Liver (tissue), 9 donors: ENCODE results near the gene DHRSX. TPM values are rescaled to one million over a fixed set of nuclear protein-coding genes. Genes with fewer than 3 reads are reported as not detected.
"Not testable (repeated sequence)": the region's sequence is repeated elsewhere in the genome, so short reads cannot be mapped to it uniquely, and the experiment has no call there.

Experiments used
- DNase-seq: peaks from one replicate; pipeline ENCODE4 v3.0.0-alpha.2; 2017; ENCODE audit warnings: low spot score
- H3K27ac ChIP-seq, 2 donors: one replicate each; pipeline ENCODE4 v1.7.0; 2013; ENCODE audit warnings: inconsistent platforms in 2 of 2, low read length in 2 of 2, control low read depth in 1 of 2, low read depth in 1 of 2, mild to moderate bottlenecking in 1 of 2
- H3K27me3 ChIP-seq, 4 donors: one replicate each; pipeline versions ENCODE4 v1.6.1 to v1.7.0; 2013; ENCODE audit warnings: low read length in 3 of 4, inconsistent platforms in 1 of 4, mild to moderate bottlenecking in 1 of 4, moderate library complexity in 1 of 4; ENCODE audit not compliant: control insufficient read depth in 4 of 4, insufficient read depth in 4 of 4
- H3K36me3 ChIP-seq, 4 donors: one replicate each; pipeline versions ENCODE4 v1.6.1 to v1.7.0; 2013; ENCODE audit warnings: low read length in 3 of 4, mild to moderate bottlenecking in 3 of 4, low read depth in 1 of 4, moderate library complexity in 1 of 4; ENCODE audit not compliant: control insufficient read depth in 4 of 4, insufficient read depth in 3 of 4
- H3K4me1 ChIP-seq, 4 donors: one replicate each; pipeline versions ENCODE4 v1.6.1 to v1.7.0; 2013; ENCODE audit warnings: low read length in 3 of 4, mild to moderate bottlenecking in 3 of 4, moderate library complexity in 1 of 4; ENCODE audit not compliant: control insufficient read depth in 4 of 4, insufficient read depth in 4 of 4
- H3K4me3 ChIP-seq, 3 donors: one replicate each; pipeline versions ENCODE4 v1.6.1 to v1.7.0; 2013; ENCODE audit warnings: low read length in 3 of 3, control low read depth in 1 of 3, low read depth in 1 of 3, mild to moderate bottlenecking in 1 of 3
- H3K9ac ChIP-seq, 2 donors: one replicate each; pipeline ENCODE4 v1.7.0; 2013; ENCODE audit warnings: low read length in 2 of 2, mild to moderate bottlenecking in 2 of 2, moderate library complexity in 2 of 2, control low read depth in 1 of 2, low read depth in 1 of 2
- H3K9me3 ChIP-seq, 4 donors: one replicate each; pipeline versions ENCODE4 v1.6.1 to v1.7.0; 2013; ENCODE audit warnings: low read length in 3 of 4; ENCODE audit not compliant: control insufficient read depth in 4 of 4
- FOXA1 ChIP-seq: IDR thresholded peaks from 2 replicates; pipeline ENCODE4 v1.6.1; 2016; ENCODE audit warnings: antibody characterized with exemption
- FOXA2 ChIP-seq: IDR thresholded peaks from 2 replicates; pipeline ENCODE4 v1.6.1; 2016; ENCODE audit warnings: antibody characterized with exemption
- GABPA ChIP-seq, 2 donors: IDR thresholded peaks in 1 of 2; conservative IDR thresholded peaks in 1 of 2; 2 replicates each; pipeline ENCODE4 v1.6.1; 2016; ENCODE audit warnings: antibody characterized with exemption in 2 of 2, mild to moderate bottlenecking in 1 of 2, moderate library complexity in 1 of 2
- HNF4A ChIP-seq, 2 donors: conservative IDR thresholded peaks; 2 replicates each; pipeline ENCODE4 v1.6.1; 2016; ENCODE audit warnings: antibody characterized with exemption in 2 of 2, mild to moderate bottlenecking in 2 of 2
- HNF4G ChIP-seq: IDR thresholded peaks from 2 replicates; pipeline ENCODE4 v1.6.1; 2016; ENCODE audit warnings: antibody characterized with exemption
- JUND ChIP-seq, 2 donors: IDR thresholded peaks; 2 replicates each; pipeline ENCODE4 v1.6.1; 2016; ENCODE audit warnings: antibody characterized with exemption in 2 of 2
- NR2F2 ChIP-seq: IDR thresholded peaks from 2 replicates; pipeline ENCODE4 v1.6.1; 2016; ENCODE audit warnings: antibody characterized with exemption
- RAD21 ChIP-seq, 2 donors: IDR thresholded peaks; 2 replicates each; pipeline ENCODE4 v1.6.1; 2016; ENCODE audit warnings: antibody characterized with exemption in 2 of 2, mild to moderate bottlenecking in 2 of 2
- RXRA ChIP-seq, 2 donors: IDR thresholded peaks; 2 replicates each; pipeline ENCODE4 v1.6.1; 2017 to 2018; ENCODE audit warnings: antibody characterized with exemption in 2 of 2, mild to moderate bottlenecking in 1 of 2
- SP1 ChIP-seq: IDR thresholded peaks from 2 replicates; pipeline ENCODE4 v1.6.1; 2018; ENCODE audit warnings: antibody characterized with exemption, mild to moderate bottlenecking
- TAF1 ChIP-seq: conservative IDR thresholded peaks from 2 replicates; pipeline ENCODE4 v1.6.1; 2016; ENCODE audit warnings: antibody characterized with exemption, mild to moderate bottlenecking
- YY1 ChIP-seq: IDR thresholded peaks from 2 replicates; pipeline ENCODE4 v1.6.1; 2016; ENCODE audit warnings: antibody characterized with exemption, mild to moderate bottlenecking
- WGBS: extraction: QIAGEN DNeasy Blood & Tissue Kit; methylation state at CpG from one replicate; pipeline ENCODE4 v1.1.7; 2013; 5-methylcytosine and 5-hydroxymethylcytosine counted together
- polyA plus RNA-seq, 2 donors: library from polyadenylated mRNA; stranded (reverse) in 1 of 2; unstranded in 1 of 2; fragments of 200-250 nt in 1 of 2; fragments of >200 nt in 1 of 2; fragmentation: Nextera tagmentation in 1 of 2; extraction: Ambion mirVana in 1 of 2; gene quantifications; one replicate each; pipeline versions ENCODE4 v1.2.1 to v1.2.3, GENCODE V29; 2013 to 2015
- total RNA-seq, 2 donors: library from RNA; depleted of rRNA; stranded (reverse); fragments of >200 nt; gene quantifications; one replicate each; pipeline ENCODE4 v1.2.3, GENCODE V29; 2014
- TF ChIP-seq, protein P1 (sequence below): IDR thresholded peaks from 2 replicates; pipeline ENCODE4 v1.6.1; 2016; ENCODE audit warnings: antibody characterized with exemption
- TF ChIP-seq, protein P2 (sequence below): IDR thresholded peaks from 2 replicates; pipeline ENCODE4 v1.6.1; 2016; ENCODE audit warnings: antibody characterized with exemption, mild to moderate bottlenecking
- TF ChIP-seq, protein P3 (sequence below): IDR thresholded peaks from 2 replicates; pipeline ENCODE4 v1.6.1; 2016; ENCODE audit warnings: antibody characterized with exemption
- donor health status: healthy.
- donor health status: healthy.
- donor health status: healthy.
- donor health status: healthy.
- donor health status: healthy.

DHRSX gene
- total and polyA plus RNA-seq, 4 donors = 17.2 to 35.2 (median 23.3) TPM

DNA sequence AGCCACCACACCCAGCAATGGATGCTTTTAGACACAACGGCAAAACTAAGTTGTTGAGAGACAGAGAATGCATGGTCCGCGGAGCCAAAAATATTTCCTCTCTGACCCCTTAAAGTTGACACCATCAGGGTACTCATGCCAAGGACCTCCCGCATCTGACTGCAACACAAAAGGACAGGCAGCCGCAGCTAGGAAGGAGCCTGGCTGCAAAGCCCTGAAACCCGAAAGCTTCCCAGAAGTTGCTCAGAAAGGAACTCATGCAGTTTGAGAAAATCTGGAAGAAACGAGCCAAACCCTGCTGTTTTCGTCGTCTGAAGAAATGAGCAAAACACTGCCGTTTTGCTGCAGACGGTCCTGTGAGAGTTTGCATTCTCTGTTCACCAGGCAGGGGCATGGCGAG, 16.5 kb downstream of the DHRSX start:
- Histone ChIP-seq H3K4me3 (no peak overlapping the region), H3K9me3 (peaks cover 0 to 1% (median 0%) of the 10 kb centered on the region in 4 donors), H3K27ac (no peak overlapping the region), H3K27me3 (no peaks in the 10 kb centered on the region), H3K9ac (no peak overlapping the region), H3K36me3 (peaks cover 11 to 29% (median 16%) of the 10 kb centered on the region in 4 donors), H3K4me1 (no peaks in the 10 kb centered on the region)
- no peak for DNase-seq
- 77% methylated on average over 12 of the region's 12 CpGs for WGBS
- TF ChIP-seq HNF4G (no peak), JUND (IDR thresholded peaks at IDR 0.05) (no peak), HNF4A (conservative IDR thresholded peaks at IDR 0.05) (no peak), RAD21 (IDR thresholded peaks at IDR 0.05) (no peak), GABPA (IDR thresholded peaks at IDR 0.05 in 1 of 2, conservative IDR thresholded peaks at IDR 0.05 in 1 of 2) (no peak), SP1 (no peak), TAF1 (no peak), NR2F2 (no peak), YY1 (no peak)
- TF ChIP-seq, protein P1, sequence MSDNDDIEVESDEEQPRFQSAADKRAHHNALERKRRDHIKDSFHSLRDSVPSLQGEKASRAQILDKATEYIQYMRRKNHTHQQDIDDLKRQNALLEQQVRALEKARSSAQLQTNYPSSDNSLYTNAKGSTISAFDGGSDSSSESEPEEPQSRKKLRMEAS = no peak
- TF ChIP-seq, protein P2, sequence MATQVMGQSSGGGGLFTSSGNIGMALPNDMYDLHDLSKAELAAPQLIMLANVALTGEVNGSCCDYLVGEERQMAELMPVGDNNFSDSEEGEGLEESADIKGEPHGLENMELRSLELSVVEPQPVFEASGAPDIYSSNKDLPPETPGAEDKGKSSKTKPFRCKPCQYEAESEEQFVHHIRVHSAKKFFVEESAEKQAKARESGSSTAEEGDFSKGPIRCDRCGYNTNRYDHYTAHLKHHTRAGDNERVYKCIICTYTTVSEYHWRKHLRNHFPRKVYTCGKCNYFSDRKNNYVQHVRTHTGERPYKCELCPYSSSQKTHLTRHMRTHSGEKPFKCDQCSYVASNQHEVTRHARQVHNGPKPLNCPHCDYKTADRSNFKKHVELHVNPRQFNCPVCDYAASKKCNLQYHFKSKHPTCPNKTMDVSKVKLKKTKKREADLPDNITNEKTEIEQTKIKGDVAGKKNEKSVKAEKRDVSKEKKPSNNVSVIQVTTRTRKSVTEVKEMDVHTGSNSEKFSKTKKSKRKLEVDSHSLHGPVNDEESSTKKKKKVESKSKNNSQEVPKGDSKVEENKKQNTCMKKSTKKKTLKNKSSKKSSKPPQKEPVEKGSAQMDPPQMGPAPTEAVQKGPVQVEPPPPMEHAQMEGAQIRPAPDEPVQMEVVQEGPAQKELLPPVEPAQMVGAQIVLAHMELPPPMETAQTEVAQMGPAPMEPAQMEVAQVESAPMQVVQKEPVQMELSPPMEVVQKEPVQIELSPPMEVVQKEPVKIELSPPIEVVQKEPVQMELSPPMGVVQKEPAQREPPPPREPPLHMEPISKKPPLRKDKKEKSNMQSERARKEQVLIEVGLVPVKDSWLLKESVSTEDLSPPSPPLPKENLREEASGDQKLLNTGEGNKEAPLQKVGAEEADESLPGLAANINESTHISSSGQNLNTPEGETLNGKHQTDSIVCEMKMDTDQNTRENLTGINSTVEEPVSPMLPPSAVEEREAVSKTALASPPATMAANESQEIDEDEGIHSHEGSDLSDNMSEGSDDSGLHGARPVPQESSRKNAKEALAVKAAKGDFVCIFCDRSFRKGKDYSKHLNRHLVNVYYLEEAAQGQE = no peak
- TF ChIP-seq, protein P3, sequence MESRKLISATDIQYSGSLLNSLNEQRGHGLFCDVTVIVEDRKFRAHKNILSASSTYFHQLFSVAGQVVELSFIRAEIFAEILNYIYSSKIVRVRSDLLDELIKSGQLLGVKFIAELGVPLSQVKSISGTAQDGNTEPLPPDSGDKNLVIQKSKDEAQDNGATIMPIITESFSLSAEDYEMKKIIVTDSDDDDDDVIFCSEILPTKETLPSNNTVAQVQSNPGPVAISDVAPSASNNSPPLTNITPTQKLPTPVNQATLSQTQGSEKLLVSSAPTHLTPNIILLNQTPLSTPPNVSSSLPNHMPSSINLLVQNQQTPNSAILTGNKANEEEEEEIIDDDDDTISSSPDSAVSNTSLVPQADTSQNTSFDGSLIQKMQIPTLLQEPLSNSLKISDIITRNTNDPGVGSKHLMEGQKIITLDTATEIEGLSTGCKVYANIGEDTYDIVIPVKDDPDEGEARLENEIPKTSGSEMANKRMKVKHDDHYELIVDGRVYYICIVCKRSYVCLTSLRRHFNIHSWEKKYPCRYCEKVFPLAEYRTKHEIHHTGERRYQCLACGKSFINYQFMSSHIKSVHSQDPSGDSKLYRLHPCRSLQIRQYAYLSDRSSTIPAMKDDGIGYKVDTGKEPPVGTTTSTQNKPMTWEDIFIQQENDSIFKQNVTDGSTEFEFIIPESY = no peak

DNA sequence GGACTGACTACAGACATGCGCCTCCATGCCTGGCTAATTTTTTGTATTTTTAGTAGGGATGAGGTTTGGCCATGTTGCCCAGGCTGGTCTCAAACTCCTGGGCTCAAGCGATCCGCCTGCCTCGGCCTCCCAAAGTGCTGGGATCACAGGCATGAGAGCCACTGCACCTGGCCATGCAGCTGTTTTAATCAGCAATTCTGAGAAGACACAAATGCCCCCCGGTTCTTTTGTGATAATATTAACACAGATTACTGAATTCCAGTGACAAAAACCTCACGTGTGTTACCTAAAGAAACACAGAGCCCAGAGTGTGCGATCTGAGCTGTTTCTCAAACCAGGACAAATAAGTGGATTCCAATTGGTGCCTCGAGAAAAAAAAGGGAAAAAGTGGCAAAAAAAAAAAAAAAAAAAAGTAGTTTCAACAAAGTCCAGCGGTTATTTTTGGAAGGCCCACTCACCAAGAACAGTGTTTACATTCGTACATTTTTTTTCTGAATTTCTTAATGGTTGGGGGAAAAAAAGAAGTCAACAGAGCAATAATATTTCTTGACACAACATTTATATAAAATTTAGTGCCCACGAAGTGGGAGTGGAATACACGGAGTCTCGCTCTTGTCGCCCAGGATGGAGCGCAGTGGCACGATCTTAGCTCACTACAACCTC, 17.2 kb downstream of the DHRSX start:
- Histone ChIP-seq H3K27ac (no peak overlapping the region), H3K9ac (no peak overlapping the region)
- 93% methylated on average over 16 of the region's 16 CpGs for WGBS

DNA sequence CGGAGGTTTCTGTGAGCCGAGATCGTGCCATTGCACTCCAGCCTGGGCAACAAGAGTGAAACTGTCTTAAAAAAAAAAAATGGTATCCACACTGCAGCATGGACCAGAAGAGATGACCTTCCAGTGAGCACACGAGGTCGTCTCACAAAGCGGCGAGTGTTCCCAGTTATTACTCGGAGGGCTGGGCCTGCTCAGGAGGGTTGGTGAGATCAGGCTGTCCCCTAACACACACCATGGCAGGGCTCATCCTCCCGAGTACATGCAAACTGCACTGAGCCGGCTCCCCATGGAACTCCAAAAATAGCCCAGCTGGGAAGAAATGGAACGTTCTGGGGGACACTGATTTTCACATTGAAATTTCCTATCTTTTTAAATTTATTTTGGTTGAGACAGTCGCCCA, 19.2 kb downstream of the DHRSX start:
- not testable (repeated sequence) for H3K36me3 ChIP-seq, H3K9ac ChIP-seq, H3K4me3 ChIP-seq, H3K9me3 ChIP-seq, H3K27me3 ChIP-seq, H3K4me1 ChIP-seq, DNase-seq, H3K27ac ChIP-seq
- WGBS = 93% methylated on average over 12 of the region's 12 CpGs

More for the DNA sequence above, 17.2 kb downstream of the DHRSX start:
- no peak for DNase-seq
- Histone ChIP-seq H3K27me3 (no peaks in the 10 kb centered on the region), H3K4me3 (no peak overlapping the region), H3K4me1 (no peaks in the 10 kb centered on the region), H3K36me3 (peaks cover 6 to 22% (median 12%) of the 10 kb centered on the region in 4 donors), H3K9me3 (peaks cover 0 to 1% (median 0%) of the 10 kb centered on the region in 4 donors)
- no peak for TF ChIP-seq TAF1
- TF ChIP-seq RXRA (IDR thresholded peaks at IDR 0.05) = no peak
- no peak for TF ChIP-seq RAD21 (IDR thresholded peaks at IDR 0.05)
- no peak for TF ChIP-seq JUND (IDR thresholded peaks at IDR 0.05)
- no peak for TF ChIP-seq HNF4A (conservative IDR thresholded peaks at IDR 0.05)
- no peak for TF ChIP-seq SP1
- no peak for TF ChIP-seq FOXA2
- no peak for TF ChIP-seq HNF4G
- no peak for TF ChIP-seq FOXA1

DNA sequence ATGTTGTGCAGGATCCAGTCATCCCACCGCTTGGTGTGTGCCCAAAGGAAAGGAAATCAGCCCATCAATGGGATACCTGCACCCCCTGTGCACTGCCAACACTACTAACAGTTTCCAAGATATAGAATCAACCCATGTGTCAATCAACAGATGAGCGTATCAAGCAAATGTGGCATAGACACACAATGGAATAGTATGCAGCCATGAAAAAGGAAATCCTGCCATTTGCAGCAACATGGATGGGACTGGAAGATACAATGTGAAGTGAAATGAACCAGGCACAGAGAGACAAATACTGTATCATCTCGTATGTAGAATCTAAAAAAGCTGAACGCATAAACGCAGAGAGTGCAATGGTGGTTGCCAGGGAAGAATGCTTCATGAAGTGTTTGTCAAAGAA, 20.8 kb downstream of the DHRSX start:
- not testable (repeated sequence) for H3K9me3 ChIP-seq, H3K4me3 ChIP-seq, H3K9ac ChIP-seq, DNase-seq, H3K4me1 ChIP-seq, H3K36me3 ChIP-seq, H3K27ac ChIP-seq, H3K27me3 ChIP-seq
- WGBS = over 99% methylated on average over 5 of the region's 5 CpGs
